Uterus (tissue), 2 donors: Measurements from ENCODE around the gene IAH1.

Experiments used
- CTCF ChIP-seq, 4 experiments: fragments of 200-600 bp in 2 of 4; fragments of 450-650 bp in 2 of 4; sonication (generic) in 2 of 4; IDR thresholded peaks; one replicate each; pipeline ENCODE4 v1.5.1; 2016 to 2019; ENCODE audit warnings: antibody characterized with exemption in 4 of 4, mild to moderate bottlenecking in 2 of 4, moderate library complexity in 1 of 4
- POLR2A ChIP-seq, 2 donors: fragments of 450-650 bp; IDR thresholded peaks; one replicate each; pipeline ENCODE4 v1.6.1; 2016; ENCODE audit warnings: antibody characterized with exemption in 2 of 2, mild to moderate bottlenecking in 1 of 2, moderate library complexity in 1 of 2

GRCh38 chr2:9493478-9493877 is 19.1 kb downstream of the IAH1 start:
- no peak for TF ChIP-seq POLR2A (IDR thresholded peaks at IDR 0.05)
- TF ChIP-seq CTCF (IDR thresholded peaks at IDR 0.05) = no peak
